ENCODE data around the gene PROC. TPM values are rescaled to one million over a fixed set of nuclear protein-coding genes. Genes with fewer than 3 reads are reported as not detected.

Gene PROC
- polyA plus RNA-seq, 2 donors, result 0.19 to 0.20 TPM

DNA sequence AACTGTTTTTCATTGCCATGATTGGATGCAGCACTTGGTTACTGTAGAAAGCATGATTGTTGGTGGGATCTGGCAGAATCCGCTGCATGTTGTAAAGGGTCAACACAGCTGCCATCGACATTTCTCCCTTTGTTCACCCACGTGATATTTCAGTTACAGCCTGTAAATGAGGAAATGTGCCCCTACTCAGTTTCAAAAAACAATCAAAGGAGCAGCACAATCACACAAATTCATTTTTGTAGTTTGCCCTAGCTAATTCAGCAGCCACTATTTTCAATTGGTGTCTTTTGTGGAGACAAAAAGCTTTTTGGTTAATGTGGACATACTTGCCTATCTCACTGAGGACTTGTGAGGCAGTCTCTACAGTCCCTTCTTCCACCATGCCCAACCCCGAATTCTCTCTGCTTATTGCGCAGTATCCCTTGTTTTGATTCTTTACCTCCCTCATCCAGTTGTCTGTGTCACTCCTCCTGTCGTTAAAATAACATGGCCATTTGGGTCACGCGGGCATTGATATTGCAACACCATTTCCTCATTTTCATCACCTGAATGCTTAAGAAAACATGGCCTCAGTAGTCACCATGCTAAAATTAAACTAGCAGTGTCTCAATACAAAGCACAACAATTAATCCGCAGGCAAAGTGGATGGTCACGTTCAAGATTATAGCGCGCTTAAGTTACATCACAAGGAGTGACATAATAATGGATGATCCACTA is 6.4 kb upstream of the PROC start:
- H3K9me3 ChIP-seq (ENCODE audit: control insufficient read depth in 2 of 2, insufficient read depth in 1 of 2, low read depth in 1 of 2, low read length in 1 of 2), result peaks cover 0 to 3% of the 10 kb centered on the region in 2 donors
- 71 to 74% methylated on average over 12 of the region's 12 CpGs for WGBS, 2 donors
- no peaks in the 10 kb centered on the region for H3K36me3 ChIP-seq (ENCODE audit: control insufficient read depth in 2 of 2, insufficient read depth in 2 of 2, low read length in 1 of 2)
- no peak overlapping the region for H3K4me3 ChIP-seq (ENCODE audit: low read depth in 1 of 2, low read length in 2 of 2)
- H3K27me3 ChIP-seq (ENCODE audit: control insufficient read depth in 1 of 2, insufficient read depth in 2 of 2, low read length in 2 of 2), result no peaks in the 10 kb centered on the region
- H3K4me1 ChIP-seq (ENCODE audit: control insufficient read depth in 2 of 2, insufficient read depth in 2 of 2, low read length in 1 of 2), result peaks cover 8 to 12% of the 10 kb centered on the region in 2 donors
- H3K27ac ChIP-seq (ENCODE audit: low read depth in 2 of 2, low read length in 1 of 2), result no peak overlapping the region

DNA sequence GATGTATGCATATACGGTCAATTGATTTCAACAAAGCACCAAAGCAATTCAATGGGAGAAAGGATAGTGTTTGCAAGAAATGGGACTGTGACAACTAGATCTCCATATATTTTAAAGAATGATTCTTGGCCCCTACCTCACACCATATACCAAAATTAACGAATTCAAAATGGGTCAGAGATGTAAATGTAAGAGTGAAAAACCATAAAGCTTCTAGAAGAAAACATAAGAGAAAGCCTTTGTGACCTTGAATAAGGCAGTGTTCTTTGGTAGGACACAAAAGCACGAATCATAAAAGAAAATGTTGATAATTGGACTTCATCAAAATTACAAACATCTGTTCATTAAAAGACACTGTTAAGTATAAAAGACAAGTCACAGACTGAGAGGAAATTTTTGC is 5.0 kb upstream of the PROC start:
- 88 to 92% methylated on average over 3 of the region's 3 CpGs for WGBS, 2 donors
- Histone ChIP-seq H3K4me1 (ENCODE audit: control insufficient read depth in 2 of 2, insufficient read depth in 2 of 2, low read length in 1 of 2) (peaks cover 6 to 12% of the 10 kb centered on the region in 2 donors), H3K36me3 (ENCODE audit: control insufficient read depth in 2 of 2, insufficient read depth in 2 of 2, low read length in 1 of 2) (no peaks in the 10 kb centered on the region), H3K4me3 (ENCODE audit: low read depth in 1 of 2, low read length in 2 of 2) (no peak overlapping the region), H3K27me3 (ENCODE audit: control insufficient read depth in 1 of 2, insufficient read depth in 2 of 2, low read length in 2 of 2) (no peaks in the 10 kb centered on the region), H3K9me3 (ENCODE audit: control insufficient read depth in 2 of 2, insufficient read depth in 1 of 2, low read depth in 1 of 2, low read length in 1 of 2) (peaks cover 0 to 3% of the 10 kb centered on the region in 2 donors), H3K27ac (ENCODE audit: low read depth in 2 of 2, low read length in 1 of 2) (no peak overlapping the region)

- 76 to 79% methylated on average over 8 of the region's 8 CpGs for WGBS, 2 donors
- H3K4me3 ChIP-seq (ENCODE audit: low read depth in 1 of 2, low read length in 2 of 2), result no peak overlapping the region
Measured at GRCh38 chr2:127413782-127414637, 4.2 kb upstream of the PROC start.

GRCh38 chr2:127414638-127415592 is 3.3 kb upstream of the PROC start:
- Histone ChIP-seq H3K27ac (ENCODE audit: low read depth in 2 of 2, low read length in 1 of 2) (no peak overlapping the region), H3K4me3 (ENCODE audit: low read depth in 1 of 2, low read length in 2 of 2) (no peak overlapping the region), H3K36me3 (ENCODE audit: control insufficient read depth in 2 of 2, insufficient read depth in 2 of 2, low read length in 1 of 2) (no peaks in the 10 kb centered on the region), H3K27me3 (ENCODE audit: control insufficient read depth in 1 of 2, insufficient read depth in 2 of 2, low read length in 2 of 2) (no peaks in the 10 kb centered on the region), H3K9me3 (ENCODE audit: control insufficient read depth in 2 of 2, insufficient read depth in 1 of 2, low read depth in 1 of 2, low read length in 1 of 2) (no peaks in the 10 kb centered on the region), H3K4me1 (ENCODE audit: control insufficient read depth in 2 of 2, insufficient read depth in 2 of 2, low read length in 1 of 2) (peaks cover 6 to 8% of the 10 kb centered on the region in 2 donors)
- 89 to 90% methylated on average over 13 of the region's 13 CpGs for WGBS, 2 donors

More at GRCh38 chr2:127413782-127414637, 4.2 kb upstream of the PROC start:
- H3K9me3 ChIP-seq (ENCODE audit: control insufficient read depth in 2 of 2, insufficient read depth in 1 of 2, low read depth in 1 of 2, low read length in 1 of 2), result no peaks in the 10 kb centered on the region
- no peak overlapping the region for H3K27ac ChIP-seq (ENCODE audit: low read depth in 2 of 2, low read length in 1 of 2)
- peaks cover 6 to 8% of the 10 kb centered on the region in 2 donors for H3K4me1 ChIP-seq (ENCODE audit: control insufficient read depth in 2 of 2, insufficient read depth in 2 of 2, low read length in 1 of 2)
- no peaks in the 10 kb centered on the region for H3K36me3 ChIP-seq (ENCODE audit: control insufficient read depth in 2 of 2, insufficient read depth in 2 of 2, low read length in 1 of 2)
- no peaks in the 10 kb centered on the region for H3K27me3 ChIP-seq (ENCODE audit: control insufficient read depth in 1 of 2, insufficient read depth in 2 of 2, low read length in 2 of 2)

GRCh38 chr2:127415593-127416505 is 2.4 kb upstream of the PROC start:
- H3K27ac ChIP-seq (ENCODE audit: low read depth in 2 of 2, low read length in 1 of 2), result no peak overlapping the region
- H3K36me3 ChIP-seq (ENCODE audit: control insufficient read depth in 2 of 2, insufficient read depth in 2 of 2, low read length in 1 of 2), result no peaks in the 10 kb centered on the region
- 15 to 16% methylated on average over 55 of the region's 55 CpGs for WGBS, 2 donors
- peaks cover 6 to 8% of the 10 kb centered on the region in 2 donors for H3K4me1 ChIP-seq (ENCODE audit: control insufficient read depth in 2 of 2, insufficient read depth in 2 of 2, low read length in 1 of 2)
- H3K27me3 ChIP-seq (ENCODE audit: control insufficient read depth in 1 of 2, insufficient read depth in 2 of 2, low read length in 2 of 2), result no peaks in the 10 kb centered on the region
- H3K4me3 ChIP-seq (ENCODE audit: low read depth in 1 of 2, low read length in 2 of 2), result peak overlapping the region; percentile 44 to 49
- H3K9me3 ChIP-seq (ENCODE audit: control insufficient read depth in 2 of 2, insufficient read depth in 1 of 2, low read depth in 1 of 2, low read length in 1 of 2), result no peaks in the 10 kb centered on the region

GRCh38 chr2:127416506-127417001 is 1.7 kb upstream of the PROC start:
- no peaks in the 10 kb centered on the region for H3K9me3 ChIP-seq (ENCODE audit: control insufficient read depth in 2 of 2, insufficient read depth in 1 of 2, low read depth in 1 of 2, low read length in 1 of 2)
- WGBS, 2 donors, result 26 to 29% methylated on average over 3 to 4 of the region's 4 CpGs
- no peaks in the 10 kb centered on the region for H3K36me3 ChIP-seq (ENCODE audit: control insufficient read depth in 2 of 2, insufficient read depth in 2 of 2, low read length in 1 of 2)
- no peak overlapping the region for H3K27ac ChIP-seq (ENCODE audit: low read depth in 2 of 2, low read length in 1 of 2)
- H3K4me1 ChIP-seq (ENCODE audit: control insufficient read depth in 2 of 2, insufficient read depth in 2 of 2, low read length in 1 of 2), result peaks cover 6 to 8% of the 10 kb centered on the region in 2 donors
- H3K27me3 ChIP-seq (ENCODE audit: control insufficient read depth in 1 of 2, insufficient read depth in 2 of 2, low read length in 2 of 2), result no peaks in the 10 kb centered on the region
- H3K4me3 ChIP-seq (ENCODE audit: low read depth in 1 of 2, low read length in 2 of 2), result peak overlapping the region; percentile 44 to 49

DNA sequence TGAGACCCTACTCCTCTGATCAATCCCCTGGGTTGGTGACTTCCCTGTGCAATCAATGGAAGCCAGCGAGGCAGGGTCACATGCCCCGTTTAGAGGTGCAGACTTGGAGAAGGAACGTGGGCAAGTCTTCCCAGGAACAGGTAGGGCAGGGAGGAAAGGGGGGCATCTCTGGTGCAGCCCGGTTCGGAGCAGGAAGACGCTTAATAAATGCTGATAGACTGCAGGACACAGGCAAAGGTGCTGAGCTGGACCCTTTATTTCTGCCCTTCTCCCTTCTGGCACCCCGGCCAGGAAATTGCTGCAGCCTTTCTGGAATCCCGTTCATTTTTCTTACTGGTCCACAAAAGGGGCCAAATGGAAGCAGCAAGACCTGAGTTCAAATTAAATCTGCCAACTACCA is 821 bp upstream of the PROC start:
- Histone ChIP-seq H3K27ac (ENCODE audit: low read depth in 2 of 2, low read length in 1 of 2) (no peak overlapping the region), H3K27me3 (ENCODE audit: control insufficient read depth in 1 of 2, insufficient read depth in 2 of 2, low read length in 2 of 2) (no peaks in the 10 kb centered on the region), H3K9me3 (ENCODE audit: control insufficient read depth in 2 of 2, insufficient read depth in 1 of 2, low read depth in 1 of 2, low read length in 1 of 2) (no peaks in the 10 kb centered on the region), H3K36me3 (ENCODE audit: control insufficient read depth in 2 of 2, insufficient read depth in 2 of 2, low read length in 1 of 2) (no peaks in the 10 kb centered on the region), H3K4me1 (ENCODE audit: control insufficient read depth in 2 of 2, insufficient read depth in 2 of 2, low read length in 1 of 2) (peaks cover 6 to 8% of the 10 kb centered on the region in 2 donors), H3K4me3 (ENCODE audit: low read depth in 1 of 2, low read length in 2 of 2) (no peak overlapping the region)
- WGBS, 2 donors, result 87 to 93% methylated on average over 8 of the region's 8 CpGs

- Histone ChIP-seq H3K4me3 (ENCODE audit: low read depth in 1 of 2, low read length in 2 of 2) (no peak overlapping the region), H3K4me1 (ENCODE audit: control insufficient read depth in 2 of 2, insufficient read depth in 2 of 2, low read length in 1 of 2) (peaks cover 11 to 14% of the 10 kb centered on the region in 2 donors), H3K27me3 (ENCODE audit: control insufficient read depth in 1 of 2, insufficient read depth in 2 of 2, low read length in 2 of 2) (peaks cover 0 to 3% of the 10 kb centered on the region in 2 donors), H3K36me3 (ENCODE audit: control insufficient read depth in 2 of 2, insufficient read depth in 2 of 2, low read length in 1 of 2) (no peaks in the 10 kb centered on the region), H3K9me3 (ENCODE audit: control insufficient read depth in 2 of 2, insufficient read depth in 1 of 2, low read depth in 1 of 2, low read length in 1 of 2) (no peaks in the 10 kb centered on the region), H3K27ac (ENCODE audit: low read depth in 2 of 2, low read length in 1 of 2) (no peak overlapping the region)
- WGBS, 2 donors, result 92 to 94% methylated on average over 4 of the region's 4 CpGs
Measured at GRCh38 chr2:127419112-127419430, 844 bp downstream of the PROC start.
